Astrocyte (in vitro differentiated cells and primary cell): ENCODE measurements around the gene CDH22. TPM values are rescaled to one million over a fixed set of nuclear protein-coding genes. Genes with fewer than 3 reads are reported as not detected.

Experiments used
- DNase-seq: peaks from one replicate; pipeline ENCODE4 v3.0.0-alpha.2; 2010; ENCODE audit warnings: low read depth
- FAIRE-seq: peaks from 2 replicates; lab custom pipeline; 2011; peaks lifted over from hg19 to GRCh38; lab: Jason Lieb, UNC
- H2AFZ ChIP-seq: 2 replicates; pipeline ENCODE4 v1.6.0; 2012; ENCODE audit warnings: low read depth, low read length, inconsistent platforms
- H3K27ac ChIP-seq: 2 replicates; pipeline ENCODE4 v1.5.1; 2011; ENCODE audit warnings: low read depth, low read length, inconsistent platforms
- H3K27me3 ChIP-seq: 2 replicates; pipeline ENCODE4 v1.6.0; 2011; ENCODE audit warnings: low read length, inconsistent platforms; ENCODE audit not compliant: insufficient read depth
- H3K36me3 ChIP-seq: 2 replicates; pipeline ENCODE4 v1.5.1; 2011; ENCODE audit warnings: low read length, inconsistent platforms; ENCODE audit not compliant: insufficient read depth
- H3K4me1 ChIP-seq: 2 replicates; pipeline ENCODE4 v1.5.1; 2011; ENCODE audit warnings: low read length, inconsistent platforms; ENCODE audit not compliant: insufficient read depth
- H3K4me2 ChIP-seq: 2 replicates; pipeline ENCODE4 v1.6.0; 2012; ENCODE audit warnings: low read length, inconsistent platforms
- H3K4me3 ChIP-seq: 2 replicates; pipeline ENCODE4 v1.5.1; 2011; ENCODE audit warnings: low read depth, mild to moderate bottlenecking, low read length, inconsistent platforms; ENCODE audit not compliant: insufficient read depth
- H3K79me2 ChIP-seq: 2 replicates; pipeline ENCODE4 v1.6.0; 2012; ENCODE audit warnings: mild to moderate bottlenecking, low read length, inconsistent platforms; ENCODE audit not compliant: insufficient read depth
- H3K9ac ChIP-seq: 2 replicates; pipeline ENCODE4 v1.6.0; 2012; ENCODE audit warnings: mild to moderate bottlenecking, low read length, inconsistent platforms
- H3K9me3 ChIP-seq: 2 replicates; pipeline ENCODE4 v1.5.1; 2012; ENCODE audit warnings: low read depth, mild to moderate bottlenecking, low read length, inconsistent platforms; ENCODE audit not compliant: insufficient read depth
- H4K20me1 ChIP-seq: 2 replicates; pipeline ENCODE4 v1.6.0; 2012; ENCODE audit warnings: low read length, inconsistent platforms; ENCODE audit not compliant: insufficient read depth
- H3K27ac Mint-ChIP-seq: one replicate; pipeline ENCODE4 v1.8.0; 2021; ENCODE audit warnings: mild to moderate bottlenecking, mixed read lengths; ENCODE audit not compliant: unreplicated experiment
- H3K27me3 Mint-ChIP-seq: one replicate; pipeline ENCODE4 v1.8.0; 2021; ENCODE audit warnings: low read depth, mixed read lengths; ENCODE audit not compliant: unreplicated experiment
- H3K36me3 Mint-ChIP-seq: one replicate; pipeline ENCODE4 v1.8.0; 2021; ENCODE audit warnings: low read depth, mixed read lengths; ENCODE audit not compliant: unreplicated experiment
- H3K4me1 Mint-ChIP-seq: one replicate; pipeline ENCODE4 v1.8.0; 2021; ENCODE audit warnings: low read depth, mixed read lengths; ENCODE audit not compliant: unreplicated experiment
- H3K4me3 Mint-ChIP-seq: one replicate; pipeline ENCODE4 v1.8.0; 2021; ENCODE audit warnings: mild to moderate bottlenecking, moderate library complexity, mixed read lengths; ENCODE audit not compliant: unreplicated experiment
- H3K9me3 Mint-ChIP-seq: one replicate; pipeline ENCODE4 v1.8.0; 2021; ENCODE audit warnings: mild to moderate bottlenecking, mixed read lengths; ENCODE audit not compliant: unreplicated experiment
- EZH2 ChIP-seq: IDR thresholded peaks from 2 replicates; pipeline ENCODE4 v1.6.1; 2012; ENCODE audit warnings: mild to moderate bottlenecking, low read length, inconsistent platforms; ENCODE audit not compliant: insufficient read depth
- total RNA-seq: library from RNA; stranded (reverse); gene quantifications from 2 replicates; pipeline ENCODE4 v1.2.1, GENCODE V29; 2021
- TF ChIP-seq, protein P1 (sequence below): IDR thresholded peaks from 2 replicates; pipeline ENCODE4 v1.5.1; 2011; ENCODE audit warnings: low read depth, mild to moderate bottlenecking, inconsistent platforms, low read length, moderate library complexity; ENCODE audit not compliant: insufficient read depth

The CDH22 gene
- total RNA-seq, 1 donor from 2014 or later, result not detected

DNA sequence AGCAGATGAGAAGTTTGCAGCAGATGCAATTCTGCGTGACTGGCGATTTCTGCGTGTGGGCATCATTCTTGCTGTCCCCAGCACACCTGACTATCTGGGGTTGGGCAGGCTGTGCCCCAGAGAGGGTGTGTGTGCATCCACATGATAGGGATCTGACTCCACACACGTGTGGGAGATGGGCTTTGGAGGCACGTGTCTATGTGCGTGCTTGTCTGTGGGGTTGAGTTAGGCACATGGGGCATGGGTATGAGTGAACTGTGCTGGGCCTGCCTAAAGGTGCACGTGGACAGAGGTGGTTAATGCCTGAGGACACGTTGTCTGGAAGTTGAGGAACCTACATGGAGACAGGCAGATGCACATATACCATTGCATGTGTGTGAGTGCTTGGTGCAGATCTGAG lies 139.9 kb downstream of the CDH22 start:
- FAIRE-seq (no peak), DNase-seq (no peak)
- H3K4me2 ChIP-seq, result no peak overlapping the region
- no peaks in the 10 kb centered on the region for H4K20me1 ChIP-seq
- Mint-ChIP-seq H3K4me1 (no peaks in the 10 kb centered on the region), H3K27ac (no peak overlapping the region), H3K36me3 (no peaks in the 10 kb centered on the region), H3K9me3 (no peaks in the 10 kb centered on the region), H3K4me3 (no peak overlapping the region), H3K27me3 (peaks cover 81% of the 10 kb centered on the region)
- no peaks in the 10 kb centered on the region for H3K36me3 ChIP-seq
- peaks cover 32% of the 10 kb centered on the region for H3K27me3 ChIP-seq
- no peak overlapping the region for H3K9ac ChIP-seq
- no peak for TF ChIP-seq EZH2
- TF ChIP-seq, protein P1, sequence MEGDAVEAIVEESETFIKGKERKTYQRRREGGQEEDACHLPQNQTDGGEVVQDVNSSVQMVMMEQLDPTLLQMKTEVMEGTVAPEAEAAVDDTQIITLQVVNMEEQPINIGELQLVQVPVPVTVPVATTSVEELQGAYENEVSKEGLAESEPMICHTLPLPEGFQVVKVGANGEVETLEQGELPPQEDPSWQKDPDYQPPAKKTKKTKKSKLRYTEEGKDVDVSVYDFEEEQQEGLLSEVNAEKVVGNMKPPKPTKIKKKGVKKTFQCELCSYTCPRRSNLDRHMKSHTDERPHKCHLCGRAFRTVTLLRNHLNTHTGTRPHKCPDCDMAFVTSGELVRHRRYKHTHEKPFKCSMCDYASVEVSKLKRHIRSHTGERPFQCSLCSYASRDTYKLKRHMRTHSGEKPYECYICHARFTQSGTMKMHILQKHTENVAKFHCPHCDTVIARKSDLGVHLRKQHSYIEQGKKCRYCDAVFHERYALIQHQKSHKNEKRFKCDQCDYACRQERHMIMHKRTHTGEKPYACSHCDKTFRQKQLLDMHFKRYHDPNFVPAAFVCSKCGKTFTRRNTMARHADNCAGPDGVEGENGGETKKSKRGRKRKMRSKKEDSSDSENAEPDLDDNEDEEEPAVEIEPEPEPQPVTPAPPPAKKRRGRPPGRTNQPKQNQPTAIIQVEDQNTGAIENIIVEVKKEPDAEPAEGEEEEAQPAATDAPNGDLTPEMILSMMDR, result no peak
- H3K9me3 ChIP-seq, result no peaks in the 10 kb centered on the region
- H3K4me1 ChIP-seq, result no peaks in the 10 kb centered on the region
- H3K4me3 ChIP-seq, result no peak overlapping the region
- H3K27ac ChIP-seq, result no peak overlapping the region
- H2AFZ ChIP-seq, result no peak overlapping the region
- no peaks in the 10 kb centered on the region for H3K79me2 ChIP-seq

DNA sequence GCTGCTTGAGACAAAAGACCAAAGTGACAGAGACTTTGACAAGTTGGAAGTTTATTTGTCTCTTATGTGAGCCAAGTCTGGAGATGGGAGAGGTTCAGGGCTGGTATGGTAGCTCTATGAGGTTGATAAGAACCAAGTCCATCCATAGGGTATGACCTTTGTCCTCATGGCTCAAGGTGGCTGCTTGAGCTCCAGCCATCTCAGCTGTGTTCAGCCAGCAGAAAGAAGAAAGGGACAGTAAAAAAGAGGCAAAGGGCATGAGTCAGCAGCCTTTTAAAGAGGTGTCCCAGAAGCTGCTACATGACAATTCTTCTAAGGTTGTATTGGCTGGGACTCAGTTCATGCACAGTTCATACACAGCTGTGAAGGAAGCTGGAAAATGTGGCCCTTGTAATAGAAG lies 141.2 kb downstream of the CDH22 start:
- Histone ChIP-seq H3K27me3 (peaks cover 20% of the 10 kb centered on the region), H4K20me1 (no peaks in the 10 kb centered on the region), H3K9ac (no peak overlapping the region), H3K4me3 (no peak overlapping the region), H3K36me3 (no peaks in the 10 kb centered on the region), H3K4me1 (no peaks in the 10 kb centered on the region), H3K27ac (no peak overlapping the region), H3K4me2 (no peak overlapping the region), H2AFZ (no peak overlapping the region), H3K79me2 (no peaks in the 10 kb centered on the region), H3K9me3 (no peaks in the 10 kb centered on the region)
- peaks cover 81% of the 10 kb centered on the region for H3K27me3 Mint-ChIP-seq
- H3K4me3 Mint-ChIP-seq, result no peak overlapping the region
- no peaks in the 10 kb centered on the region for H3K9me3 Mint-ChIP-seq
- FAIRE-seq (no peak), DNase-seq (no peak)
- no peaks in the 10 kb centered on the region for H3K4me1 Mint-ChIP-seq
- H3K27ac Mint-ChIP-seq, result no peak overlapping the region
- TF ChIP-seq EZH2, result no peak
- TF ChIP-seq, protein P1, result no peak
- no peaks in the 10 kb centered on the region for H3K36me3 Mint-ChIP-seq

DNA sequence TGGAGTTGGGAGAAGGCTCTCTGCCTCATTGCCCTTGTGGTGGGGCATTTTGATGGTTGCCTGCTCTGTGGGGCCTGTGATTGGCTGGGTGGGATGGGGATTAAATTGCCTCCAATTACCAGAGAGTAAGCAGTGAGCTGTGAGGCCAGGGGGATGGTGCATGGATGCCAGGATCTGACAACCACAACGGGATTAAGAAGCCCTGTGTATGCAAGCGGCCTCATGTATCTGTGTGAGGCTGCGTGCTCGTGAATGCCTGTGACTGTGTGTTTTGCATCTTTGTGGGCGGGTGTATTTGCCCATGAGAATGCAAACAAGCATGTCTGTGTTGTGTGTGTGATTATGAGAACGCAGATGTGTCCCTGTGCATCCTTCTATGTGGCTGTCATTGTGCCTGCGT lies 144.0 kb downstream of the CDH22 start:
- no peak overlapping the region for H3K27ac Mint-ChIP-seq

More for the DNA sequence above, 144.0 kb downstream of the CDH22 start:
- H3K4me3 ChIP-seq, result no peak overlapping the region
- no peaks in the 10 kb centered on the region for H3K4me1 ChIP-seq
- TF ChIP-seq EZH2, result no peak
- TF ChIP-seq, protein P1, result no peak
- no peak overlapping the region for H3K4me2 ChIP-seq
- H3K36me3 ChIP-seq, result no peaks in the 10 kb centered on the region
- H3K27me3 Mint-ChIP-seq, result peaks cover 81% of the 10 kb centered on the region
- H3K4me3 Mint-ChIP-seq, result no peak overlapping the region
- no peaks in the 10 kb centered on the region for H3K79me2 ChIP-seq
- FAIRE-seq (no peak), DNase-seq (no peak)
- no peaks in the 10 kb centered on the region for H3K9me3 Mint-ChIP-seq
- no peaks in the 10 kb centered on the region for H3K4me1 Mint-ChIP-seq
- no peaks in the 10 kb centered on the region for H4K20me1 ChIP-seq
- H2AFZ ChIP-seq, result no peak overlapping the region
- no peaks in the 10 kb centered on the region for H3K9me3 ChIP-seq
- peaks cover 17% of the 10 kb centered on the region for H3K27me3 ChIP-seq
- no peak overlapping the region for H3K27ac ChIP-seq
- no peaks in the 10 kb centered on the region for H3K36me3 Mint-ChIP-seq
- H3K9ac ChIP-seq, result no peak overlapping the region
